Activated CD8-positive, alpha-beta memory T cell treated with anti-CD3 and anti-CD28 coated beads, Interleukin-2, amount 50 U/mL, for 4 hours (primary cell): ENCODE data around the gene TOR3A.
"Not testable (repeated sequence)": the region's sequence is repeated elsewhere in the genome, so short reads cannot be mapped to it uniquely, and the experiment has no call there.

Experiments used
- DNase-seq: peaks from one replicate; pipeline ENCODE4 v3.0.0-alpha.2; 2020

The TOR3A gene

GRCh38 chr1:179081687-179082332, at the start of gene TOR3A:
Gene TOR3A, plus strand, starts transcription at chr1:179082070. Its CDS starts 59 bp downstream, at chr1:179082129.
- peak; percentile 77 for DNase-seq

GRCh38 chr1:179034720-179035119, 47.1 kb upstream of the TOR3A start:
- no peak for DNase-seq

GRCh38 chr1:179036844-179037465, 44.9 kb upstream of the TOR3A start:
- no peak for DNase-seq

- DNase-seq: no peak
These were observed 43.2 kb upstream of the TOR3A start for GRCh38 chr1:179038528-179039281.

- not testable (repeated sequence) for DNase-seq
These were observed 42.2 kb upstream of the TOR3A start for GRCh38 chr1:179039502-179040174.

GRCh38 chr1:179040175-179040551, 41.7 kb upstream of the TOR3A start:
- DNase-seq: not testable (repeated sequence)

- DNase-seq: no peak
These were observed 39.8 kb upstream of the TOR3A start for GRCh38 chr1:179042087-179042486.

GRCh38 chr1:179042700-179043099, 39.2 kb upstream of the TOR3A start:
- no peak for DNase-seq

- no peak for DNase-seq
These were observed 38.6 kb upstream of the TOR3A start for GRCh38 chr1:179043266-179043665.

- DNase-seq: no peak
These were observed 38.0 kb upstream of the TOR3A start for GRCh38 chr1:179043907-179044306.

GRCh38 chr1:179046808-179047635, 34.8 kb upstream of the TOR3A start:
- no peak for DNase-seq

- no peak for DNase-seq
These were observed 34.3 kb upstream of the TOR3A start for GRCh38 chr1:179047636-179047997.

- no peak for DNase-seq
These were observed 33.3 kb upstream of the TOR3A start for GRCh38 chr1:179048339-179049124.

- DNase-seq: no peak
These were observed 29.1 kb upstream of the TOR3A start for GRCh38 chr1:179052776-179053175.

- DNase-seq: no peak
These were observed 28.4 kb upstream of the TOR3A start for GRCh38 chr1:179053486-179053885.

- no peak for DNase-seq
These were observed 25.9 kb upstream of the TOR3A start for GRCh38 chr1:179055937-179056336.

GRCh38 chr1:179058487-179059483, 23.1 kb upstream of the TOR3A start:
- DNase-seq: no peak

- no peak for DNase-seq
These were observed 20.2 kb upstream of the TOR3A start for GRCh38 chr1:179061360-179062282.

- no peak for DNase-seq
These were observed 15.4 kb upstream of the TOR3A start for GRCh38 chr1:179066471-179066870.
